ENCODE results near the gene PSMB7.

DNA sequence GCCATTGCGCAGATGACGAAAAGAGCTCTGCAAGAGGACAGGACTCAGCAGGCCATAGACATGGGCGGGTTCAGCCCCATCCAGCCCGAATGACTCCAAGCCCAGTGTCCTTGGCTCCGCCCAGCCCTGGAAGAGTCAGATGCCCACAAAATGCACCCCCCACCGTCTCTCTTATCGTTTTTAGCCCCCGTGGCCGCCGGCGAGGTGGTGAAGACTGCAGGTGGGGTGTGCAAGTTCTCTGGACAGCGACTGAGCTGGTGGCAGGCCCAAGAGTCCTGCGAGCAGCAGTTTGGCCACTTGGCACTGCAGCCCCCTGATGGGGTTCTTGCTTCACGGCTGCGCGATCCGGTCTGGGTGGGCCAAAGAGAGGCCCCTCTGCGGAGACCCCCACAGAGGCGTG lies 37.1 kb upstream of the PSMB7 start:
- TF ChIP-seq, protein P1, sequence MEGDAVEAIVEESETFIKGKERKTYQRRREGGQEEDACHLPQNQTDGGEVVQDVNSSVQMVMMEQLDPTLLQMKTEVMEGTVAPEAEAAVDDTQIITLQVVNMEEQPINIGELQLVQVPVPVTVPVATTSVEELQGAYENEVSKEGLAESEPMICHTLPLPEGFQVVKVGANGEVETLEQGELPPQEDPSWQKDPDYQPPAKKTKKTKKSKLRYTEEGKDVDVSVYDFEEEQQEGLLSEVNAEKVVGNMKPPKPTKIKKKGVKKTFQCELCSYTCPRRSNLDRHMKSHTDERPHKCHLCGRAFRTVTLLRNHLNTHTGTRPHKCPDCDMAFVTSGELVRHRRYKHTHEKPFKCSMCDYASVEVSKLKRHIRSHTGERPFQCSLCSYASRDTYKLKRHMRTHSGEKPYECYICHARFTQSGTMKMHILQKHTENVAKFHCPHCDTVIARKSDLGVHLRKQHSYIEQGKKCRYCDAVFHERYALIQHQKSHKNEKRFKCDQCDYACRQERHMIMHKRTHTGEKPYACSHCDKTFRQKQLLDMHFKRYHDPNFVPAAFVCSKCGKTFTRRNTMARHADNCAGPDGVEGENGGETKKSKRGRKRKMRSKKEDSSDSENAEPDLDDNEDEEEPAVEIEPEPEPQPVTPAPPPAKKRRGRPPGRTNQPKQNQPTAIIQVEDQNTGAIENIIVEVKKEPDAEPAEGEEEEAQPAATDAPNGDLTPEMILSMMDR (IDR thresholded peaks at IDR 0.05; ENCODE audit: low read depth, low read length): no peak
- TF ChIP-seq, protein P2, sequence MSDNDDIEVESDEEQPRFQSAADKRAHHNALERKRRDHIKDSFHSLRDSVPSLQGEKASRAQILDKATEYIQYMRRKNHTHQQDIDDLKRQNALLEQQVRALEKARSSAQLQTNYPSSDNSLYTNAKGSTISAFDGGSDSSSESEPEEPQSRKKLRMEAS (IDR thresholded peaks at IDR 0.05; ENCODE audit: low read depth, low read length): no peak
- TF ChIP-seq POLR2A (IDR thresholded peaks at IDR 0.05; ENCODE audit: extremely low read depth, insufficient read length) (no peak), MYC (IDR thresholded peaks at IDR 0.05; ENCODE audit: low read depth, low read length) (no peak)

Measured in NB4 (cell line).